HG03565 (cell line): ENCODE measurements around the gene ENOSF1.
"Not testable (repeated sequence)": the region's sequence is repeated elsewhere in the genome, so short reads cannot be mapped to it uniquely, and the experiment has no call there.

Experiments used
- ATAC-seq: cut with Tn5 transposase; IDR thresholded peaks from one replicate; pipeline ENCODE4 v1.9.1; 2021; ENCODE audit warnings: mild to moderate bottlenecking, moderate library complexity; ENCODE audit not compliant: unreplicated experiment

ENOSF1 gene

DNA sequence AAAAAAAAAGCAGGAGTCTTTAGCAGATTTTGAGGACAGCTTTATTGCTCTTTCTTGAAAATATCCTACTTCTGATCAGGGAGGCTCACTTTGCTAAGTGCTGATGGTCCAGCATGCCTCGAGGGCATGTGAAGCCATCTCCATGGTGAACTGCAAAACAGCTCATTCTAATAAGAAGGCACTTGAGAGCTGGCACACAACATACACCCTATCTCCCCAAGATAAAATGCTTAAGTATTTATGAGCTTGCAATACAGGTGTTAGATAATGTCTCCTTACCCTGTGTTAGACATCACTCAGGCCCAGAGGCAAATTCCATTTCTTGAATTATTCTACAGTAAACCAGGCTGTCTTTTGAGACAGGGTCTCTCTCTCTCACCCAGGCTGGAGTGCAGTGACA, 2.7 kb downstream of the ENOSF1 start:
- no peak for ATAC-seq

DNA sequence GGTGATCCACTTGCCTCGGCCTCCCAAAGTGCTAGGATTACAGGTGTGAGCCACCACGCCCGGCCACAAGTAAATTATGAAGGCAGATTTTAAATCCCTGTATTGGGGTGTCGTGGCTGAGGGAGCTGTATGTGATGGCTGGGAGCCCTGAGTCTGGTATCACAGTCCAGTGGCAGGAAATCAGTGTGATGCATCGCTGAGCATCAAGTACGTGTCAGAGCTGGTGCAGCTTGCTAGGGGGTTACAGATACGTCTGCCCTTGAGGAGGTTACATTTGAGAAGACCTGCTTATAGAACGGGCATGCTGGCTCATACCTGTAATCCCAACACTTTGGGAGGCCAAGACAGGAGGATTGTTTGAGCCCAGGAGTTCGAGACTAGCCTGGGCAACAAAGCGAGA, 4.3 kb downstream of the ENOSF1 start:
- no peak for ATAC-seq

DNA sequence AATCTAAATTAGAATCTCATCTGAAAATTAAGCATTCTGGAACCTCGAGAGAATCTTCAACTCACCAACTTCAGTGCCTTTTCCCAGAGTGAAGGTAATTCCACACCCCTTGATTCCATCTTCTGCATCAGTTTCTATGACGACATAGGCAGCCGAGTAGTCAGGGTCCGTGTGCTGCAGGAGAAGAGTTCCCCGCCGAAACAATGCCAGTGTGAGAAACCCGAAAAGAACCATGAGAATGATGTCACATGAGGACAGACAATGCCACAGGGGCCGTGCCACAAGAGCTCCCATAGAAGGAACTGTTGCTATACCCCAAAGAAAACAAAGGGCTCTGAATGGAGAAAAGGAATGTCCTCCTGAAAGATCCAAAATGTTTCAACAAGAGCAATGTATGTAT, 6.0 kb downstream of the ENOSF1 start:
- no peak for ATAC-seq

DNA sequence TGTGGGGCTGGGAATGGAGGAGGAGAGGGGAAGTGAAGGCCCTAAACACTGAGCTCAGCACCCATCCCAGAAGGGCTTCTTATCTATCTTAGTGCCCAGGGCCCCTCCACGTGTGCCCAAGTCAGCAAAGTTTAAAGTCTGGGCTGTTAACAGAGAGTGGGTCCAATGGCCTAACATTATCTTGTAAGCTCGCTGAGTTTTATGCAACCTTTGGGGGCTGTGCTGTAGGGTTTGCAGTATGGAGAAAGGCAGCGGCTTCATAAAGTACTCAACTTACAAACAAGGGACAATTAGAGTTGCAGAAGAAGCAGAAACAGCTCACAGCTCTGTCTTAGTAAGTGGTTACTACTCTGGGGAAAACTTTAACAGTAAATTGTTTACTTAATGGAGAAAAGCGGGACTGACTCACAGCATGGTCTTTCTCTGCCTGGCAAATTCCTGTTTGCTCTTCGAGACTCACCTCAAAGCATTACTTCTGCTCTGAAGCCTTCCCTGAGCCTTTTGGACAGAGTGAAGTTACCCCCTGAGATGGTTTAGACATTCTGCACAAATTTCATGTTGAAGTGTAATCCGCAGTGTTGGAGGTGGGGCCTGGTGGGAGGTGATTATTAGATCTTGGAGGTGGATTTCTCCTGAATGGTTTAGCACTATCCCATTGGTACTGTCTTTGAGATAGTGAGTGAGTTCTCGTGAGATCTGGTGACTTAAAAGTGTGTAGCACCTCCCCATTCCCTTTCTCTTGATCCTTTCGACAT, 9.0 kb downstream of the ENOSF1 start:
- ATAC-seq = no peak

DNA sequence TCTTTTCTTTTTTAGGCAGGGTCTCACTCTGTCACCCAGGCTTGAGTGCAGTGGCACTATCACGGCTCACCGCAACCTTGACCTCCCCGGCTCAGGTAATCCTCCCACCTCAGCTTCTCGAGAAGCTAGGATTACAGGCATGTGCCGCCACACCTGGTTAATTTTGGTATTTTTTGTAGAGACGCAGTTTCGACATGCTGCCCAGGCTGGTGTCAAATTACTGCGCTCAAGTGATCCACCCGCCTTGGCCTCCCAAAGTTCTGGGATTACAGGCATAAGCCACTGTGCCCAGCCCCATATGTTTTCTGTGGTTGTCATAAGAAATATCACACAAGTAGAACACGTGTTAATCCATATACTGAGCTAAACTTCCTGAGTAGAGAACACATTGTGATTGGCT, 14.6 kb downstream of the ENOSF1 start:
- ATAC-seq = no peak

- no peak for ATAC-seq
Measured at GRCh38 chr18:697012-697411, 15.4 kb downstream of the ENOSF1 start.

DNA sequence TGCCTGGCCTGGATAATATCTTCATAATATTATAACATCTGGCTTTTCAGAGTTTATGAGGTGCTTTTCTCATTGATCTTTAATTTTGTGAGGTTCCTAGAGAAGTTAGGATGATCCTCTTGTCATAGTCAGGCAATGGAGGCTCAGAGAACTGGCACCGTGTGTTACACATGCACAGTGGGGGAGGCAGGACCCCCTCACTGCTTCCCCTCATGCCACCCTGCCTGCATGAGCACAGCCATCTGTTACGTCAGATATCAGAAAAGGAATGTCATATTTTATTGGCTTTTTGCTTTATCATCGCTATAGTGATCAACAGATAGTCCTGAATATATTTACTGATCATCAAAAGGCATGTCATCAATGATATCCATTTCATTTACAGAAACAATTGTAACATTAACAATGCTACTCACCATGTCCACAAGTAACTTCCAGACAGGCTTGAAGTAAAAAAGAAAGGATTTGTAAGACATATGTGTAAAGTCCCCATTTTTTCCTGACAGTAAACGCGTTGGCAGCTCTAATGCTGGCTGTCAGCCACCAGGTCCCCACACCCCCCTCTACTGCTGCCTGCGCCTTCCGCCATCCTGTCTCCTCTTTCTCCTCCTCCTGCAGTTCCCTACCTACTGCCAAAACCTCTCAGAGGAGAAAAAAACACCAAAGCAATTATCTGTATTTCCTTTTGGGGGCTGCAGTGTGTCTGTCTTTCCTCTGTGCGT, 18.8 kb downstream of the ENOSF1 start:
- no peak for ATAC-seq

DNA sequence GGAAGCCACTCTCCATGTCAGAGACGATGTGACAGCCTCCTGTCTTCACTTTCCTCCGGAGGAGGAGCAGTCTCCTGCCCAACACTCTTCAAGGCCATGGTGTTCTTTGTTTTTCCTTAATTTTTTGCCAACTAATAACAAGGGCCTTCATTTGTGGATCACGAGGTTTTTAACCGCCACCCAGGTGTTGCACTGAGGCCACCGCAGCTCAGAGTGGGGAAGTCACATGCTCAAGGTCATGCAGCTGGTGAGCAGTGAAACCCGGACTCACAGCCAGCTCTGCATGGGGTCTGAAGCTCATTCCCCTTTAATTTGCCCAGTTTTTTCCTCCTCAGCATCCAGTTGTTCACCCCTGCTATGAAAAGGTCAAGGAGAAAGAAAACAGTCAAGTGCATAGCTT, 19.6 kb downstream of the ENOSF1 start:
- ATAC-seq = no peak

DNA sequence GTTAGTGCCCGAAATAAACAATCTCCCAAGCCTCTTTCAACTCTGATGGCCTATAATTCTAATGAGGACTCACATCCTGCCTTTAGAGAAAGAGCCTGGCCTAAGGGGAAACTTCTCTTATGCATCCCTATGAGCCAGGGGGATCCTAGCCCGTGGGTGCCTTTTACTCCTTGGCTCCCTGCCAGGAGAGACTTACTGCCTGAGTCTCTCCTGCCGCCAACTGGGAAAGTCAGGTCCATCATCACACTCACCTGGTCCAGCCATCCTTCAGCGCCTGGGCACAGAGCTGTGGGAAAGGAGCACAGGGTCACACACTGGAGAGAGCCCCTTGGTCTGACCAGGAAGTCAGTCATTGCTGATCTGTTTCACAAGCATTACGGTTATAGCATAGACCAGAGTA, 24.1 kb downstream of the ENOSF1 start:
- no peak for ATAC-seq

- ATAC-seq = no peak
Measured at GRCh38 chr18:686339-687111, 25.9 kb downstream of the ENOSF1 start.

DNA sequence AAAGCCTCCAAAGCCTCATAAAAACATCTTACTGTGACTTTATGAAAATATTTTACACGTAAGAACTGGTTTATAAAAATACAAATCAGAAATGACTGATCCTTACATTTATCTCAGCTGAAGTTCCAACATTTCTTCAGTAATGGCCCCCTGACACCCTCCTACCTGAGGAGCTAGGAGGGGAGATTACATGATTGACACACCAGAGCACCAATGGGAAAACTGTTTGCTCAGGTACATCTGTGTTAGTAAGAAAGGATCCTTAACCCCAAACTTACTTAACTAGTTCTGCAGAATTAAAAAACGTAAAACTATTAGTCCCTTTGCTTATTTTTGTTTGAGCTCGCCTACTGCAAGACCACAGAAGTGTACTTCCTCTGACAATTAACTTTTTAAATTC, 27.0 kb downstream of the ENOSF1 start:
- no peak for ATAC-seq

- ATAC-seq = no peak
Measured at GRCh38 chr18:683531-683930, 28.9 kb downstream of the ENOSF1 start.

GRCh38 chr18:682833-683232, 29.6 kb downstream of the ENOSF1 start:
- no peak for ATAC-seq

DNA sequence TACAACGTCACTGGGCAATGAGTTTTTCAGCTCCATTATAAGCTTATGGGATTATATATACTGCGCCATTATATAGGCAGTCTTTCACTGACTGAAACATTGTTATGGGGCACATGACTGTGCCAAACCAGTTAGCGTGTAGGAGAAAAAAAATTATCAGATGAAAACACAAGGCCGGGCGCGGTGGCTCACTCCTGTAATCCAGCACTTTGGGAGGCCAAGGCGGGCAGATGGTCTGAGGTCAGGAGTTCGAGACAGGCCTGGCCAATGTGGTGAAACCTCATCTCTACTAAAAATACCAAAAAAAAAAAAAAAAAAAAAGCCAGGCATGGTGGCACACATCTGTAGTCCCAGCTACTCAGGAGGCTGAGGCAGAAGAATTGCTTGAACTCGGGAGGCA, 30.0 kb downstream of the ENOSF1 start:
- not testable (repeated sequence) for ATAC-seq

- ATAC-seq = no peak
Measured at GRCh38 chr18:681985-682384, 30.4 kb downstream of the ENOSF1 start.

- ATAC-seq = no peak
Measured at GRCh38 chr18:680392-680791, 32.0 kb downstream of the ENOSF1 start.

- ATAC-seq = no peak
Measured at GRCh38 chr18:679516-679915, 32.9 kb downstream of the ENOSF1 start.

DNA sequence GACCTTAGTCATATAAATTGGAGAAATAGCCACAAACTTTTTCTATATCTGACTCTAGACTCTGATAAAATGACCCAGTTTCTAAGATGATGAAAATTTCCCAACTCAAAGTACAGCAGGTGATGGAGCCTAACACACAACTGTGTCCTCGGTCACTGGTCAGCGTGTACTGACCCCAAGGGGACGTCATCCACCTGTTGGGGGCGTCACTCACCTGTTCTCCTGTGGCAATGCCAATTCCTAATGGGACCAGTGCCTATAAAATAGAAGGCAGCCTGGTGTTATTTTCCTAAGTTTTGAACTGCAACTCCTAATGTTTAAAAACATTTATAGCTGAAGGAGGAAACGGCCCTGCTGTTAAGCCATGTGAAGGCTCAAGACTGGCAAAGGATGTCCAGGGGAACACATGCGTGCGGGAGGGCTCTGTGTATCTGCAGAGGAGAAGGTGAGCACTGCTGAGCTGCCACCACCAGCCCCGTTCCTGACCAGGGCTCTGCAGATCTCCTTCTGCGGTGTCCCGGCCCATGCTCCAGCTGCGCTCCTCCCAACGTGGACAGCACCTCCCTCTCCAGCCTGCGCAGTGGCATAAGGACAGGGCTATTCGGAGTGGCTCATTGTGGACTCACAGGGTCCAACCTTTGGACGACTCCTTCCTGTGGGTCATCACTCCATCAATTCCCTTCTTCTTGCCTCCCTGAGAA, 33.8 kb downstream of the ENOSF1 start:
- ATAC-seq = no peak

DNA sequence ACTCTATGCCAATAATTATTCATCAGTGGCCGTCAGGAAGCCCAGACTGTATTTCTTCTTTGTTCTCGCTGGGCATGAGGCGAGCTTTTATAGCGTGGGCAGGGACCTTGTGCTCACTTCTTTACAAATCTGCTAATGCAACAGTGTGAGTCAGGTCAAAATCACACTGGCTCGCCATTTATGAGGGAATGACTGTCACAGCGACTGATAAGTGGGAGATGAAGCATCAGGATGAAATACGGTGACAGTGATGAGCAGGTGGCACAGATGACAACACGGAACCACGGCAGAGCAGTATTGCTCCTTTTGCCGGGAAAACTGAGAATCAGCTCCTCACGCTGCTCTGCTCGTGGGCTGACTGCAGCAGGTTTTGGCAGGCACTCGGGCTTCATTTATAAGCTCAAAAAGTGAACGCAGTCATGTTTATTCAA, 34.5 kb downstream of the ENOSF1 start:
- no peak for ATAC-seq

DNA sequence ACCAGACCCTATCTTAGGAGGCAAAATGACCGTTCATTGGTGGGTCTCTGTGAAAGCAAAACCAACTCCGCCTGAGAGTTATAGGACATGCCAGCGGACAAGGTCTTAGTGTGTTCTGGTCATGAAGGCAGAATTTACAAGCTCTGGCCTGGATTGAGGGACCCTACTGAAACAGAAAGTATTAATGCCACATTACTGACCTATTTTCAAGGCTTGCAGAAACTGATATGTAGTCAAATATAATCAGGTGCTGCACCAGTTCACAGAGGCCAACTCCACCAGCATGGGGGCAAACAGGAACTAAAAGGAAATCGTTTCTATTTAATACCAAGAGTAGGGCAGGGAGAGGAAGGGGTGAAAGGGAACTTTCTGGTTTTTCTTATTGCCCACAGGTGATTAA, 35.3 kb downstream of the ENOSF1 start:
- ATAC-seq = no peak

DNA sequence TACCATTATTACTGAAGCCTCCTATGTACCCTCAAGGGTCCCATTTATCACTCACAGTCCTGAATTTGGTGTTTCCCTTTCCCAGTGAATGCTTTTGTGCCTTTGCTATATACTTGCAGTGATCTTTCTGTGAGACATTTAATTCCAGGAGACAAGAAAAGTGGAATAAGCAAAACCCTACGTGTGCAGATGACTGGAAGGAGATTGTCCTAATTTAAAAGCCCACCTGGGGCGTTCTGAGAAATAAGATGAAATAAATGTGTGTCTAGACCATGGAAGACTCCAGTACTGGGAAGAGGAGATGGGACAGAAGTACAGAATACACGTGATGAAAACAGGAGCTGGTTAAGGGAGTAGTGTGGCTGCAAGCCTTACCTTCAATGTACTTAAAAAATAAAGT, 35.7 kb downstream of the ENOSF1 start:
- ATAC-seq = no peak
